NB4 (cell line): ENCODE results near the gene ATP1B4.

Experiments used
- DNase-seq: peaks from one replicate; pipeline ENCODE4 v3.0.0; 2010; ENCODE audit warnings: low read depth
- H3K4me3 ChIP-seq: one replicate; pipeline ENCODE4 v1.5.1; 2011; ENCODE audit warnings: mild to moderate bottlenecking, low read depth, low read length, moderate library complexity
- MAX ChIP-seq: IDR thresholded peaks from 2 replicates; pipeline ENCODE4 v1.6.1; 2011; ENCODE audit warnings: low read depth, low read length
- MYC ChIP-seq: IDR thresholded peaks from 2 replicates; pipeline ENCODE4 v1.6.1; 2011; ENCODE audit warnings: low read depth, low read length
- POLR2A ChIP-seq: IDR thresholded peaks from 2 replicates; pipeline ENCODE4 v1.6.1; 2011; ENCODE audit warnings: mild to moderate bottlenecking; ENCODE audit not compliant: insufficient read length; ENCODE audit errors: extremely low read depth
- TF ChIP-seq, protein P1 (sequence below): IDR thresholded peaks from one replicate; pipeline ENCODE4 v1.5.1; 2012; ENCODE audit warnings: low read depth, low read length

ATP1B4 gene

GRCh38 chrX:120361764-120362305, at the start of gene ATP1B4:
ATP1B4 (plus strand) TSS chrX:120362089; CDS start chrX:120362169, 80 bp downstream.
- no peak for DNase-seq
- TF ChIP-seq, protein P1, sequence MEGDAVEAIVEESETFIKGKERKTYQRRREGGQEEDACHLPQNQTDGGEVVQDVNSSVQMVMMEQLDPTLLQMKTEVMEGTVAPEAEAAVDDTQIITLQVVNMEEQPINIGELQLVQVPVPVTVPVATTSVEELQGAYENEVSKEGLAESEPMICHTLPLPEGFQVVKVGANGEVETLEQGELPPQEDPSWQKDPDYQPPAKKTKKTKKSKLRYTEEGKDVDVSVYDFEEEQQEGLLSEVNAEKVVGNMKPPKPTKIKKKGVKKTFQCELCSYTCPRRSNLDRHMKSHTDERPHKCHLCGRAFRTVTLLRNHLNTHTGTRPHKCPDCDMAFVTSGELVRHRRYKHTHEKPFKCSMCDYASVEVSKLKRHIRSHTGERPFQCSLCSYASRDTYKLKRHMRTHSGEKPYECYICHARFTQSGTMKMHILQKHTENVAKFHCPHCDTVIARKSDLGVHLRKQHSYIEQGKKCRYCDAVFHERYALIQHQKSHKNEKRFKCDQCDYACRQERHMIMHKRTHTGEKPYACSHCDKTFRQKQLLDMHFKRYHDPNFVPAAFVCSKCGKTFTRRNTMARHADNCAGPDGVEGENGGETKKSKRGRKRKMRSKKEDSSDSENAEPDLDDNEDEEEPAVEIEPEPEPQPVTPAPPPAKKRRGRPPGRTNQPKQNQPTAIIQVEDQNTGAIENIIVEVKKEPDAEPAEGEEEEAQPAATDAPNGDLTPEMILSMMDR = no peak
- TF ChIP-seq MAX (no peak), POLR2A (no peak), MYC (no peak)

GRCh38 chrX:120315776-120316175, 46.1 kb upstream of the ATP1B4 start:
- TF ChIP-seq, protein P1 = no peak
- TF ChIP-seq POLR2A = no peak
- no peak for TF ChIP-seq MYC
- no peak for TF ChIP-seq MAX
- no peak for DNase-seq
- H3K4me3 ChIP-seq = no peak overlapping the region

More at GRCh38 chrX:120361764-120362305, at the start of gene ATP1B4:
- H3K4me3 ChIP-seq = no peak within 1 kb of the TSS

GRCh38 chrX:120316587-120317283, 45.2 kb upstream of the ATP1B4 start:
- H3K4me3 ChIP-seq = no peak overlapping the region
- DNase-seq = peak; percentile 3
- TF ChIP-seq MYC (no peak), POLR2A (no peak), MAX (no peak)
- TF ChIP-seq, protein P1 = no peak

GRCh38 chrX:120318411-120318810, 43.5 kb upstream of the ATP1B4 start:
- DNase-seq = no peak
- H3K4me3 ChIP-seq = no peak overlapping the region
- TF ChIP-seq, protein P1 = no peak
- no peak for TF ChIP-seq MAX
- TF ChIP-seq MYC = no peak

- no peak for DNase-seq
- no peak for TF ChIP-seq MAX
- TF ChIP-seq, protein P1 = no peak
- TF ChIP-seq POLR2A = no peak
- no peak for TF ChIP-seq MYC
- H3K4me3 ChIP-seq = no peak overlapping the region
Observed at GRCh38 chrX:120321520-120322281, 40.2 kb upstream of the ATP1B4 start.
